Measurements from ENCODE around the gene THOC6. TPM values are rescaled to one million over a fixed set of nuclear protein-coding genes. Genes with fewer than 3 reads are reported as not detected.

Gene THOC6
- total RNA-seq, 1 experiment from 2014 or later, result 56.7 TPM

GRCh38 chr16:3021449-3022207, 2.2 kb upstream of the THOC6 start:
- Histone ChIP-seq H3K4me1 (ENCODE audit: control insufficient read depth, insufficient read depth, low read length) (peaks cover 16% of the 10 kb centered on the region), H3K27ac (ENCODE audit: low read length) (peak overlapping the region; percentile 99), H3K27me3 (ENCODE audit: control insufficient read depth, insufficient read depth, low read length) (no peaks in the 10 kb centered on the region), H3K36me3 (ENCODE audit: control insufficient read depth, insufficient read depth, low read length) (peaks cover 9% of the 10 kb centered on the region), H3K4me3 (ENCODE audit: low read depth in 2 of 2, low read length in 2 of 2) (peak overlapping the region; percentile 94 to 95), H3K9me3 (ENCODE audit: control insufficient read depth, insufficient read depth, low read depth, low read length) (no peaks in the 10 kb centered on the region)
- in situ Hi-C loops (cut with HindIII; ENCODE audit: low pct_unique_long_range_greater_than_20kb, low sequenced_read_pairs) (no loop called here), intact Hi-C loops (cut with micrococcal nuclease; ENCODE audit: unreplicated experiment) (no loop called here)
- DNase-seq (ENCODE audit: low read depth, low spot score), result peak; percentile 68
- ChIA-PET CTCF (no interaction called here), POLR2A (interaction anchor here (0.6 kb wide), 1 partner anchor 21 kb away, joined by 5 read pairs; no protein-coding TSS in a partner anchor)
- ATAC-seq, result peak; percentile 45
- TF ChIP-seq POLR2AphosphoS5 (IDR thresholded peaks at IDR 0.05; ENCODE audit: low read depth, low read length), result peak; percentile 5; the same call in 1 of the 2 replicates
- TF ChIP-seq TCF7L2 (IDR thresholded peaks at IDR 0.05; ENCODE audit: low read depth, low read length), result no peak
- 0 out of 2 replicates have a peak, but pooled peaks have one; percentile 14 for TF ChIP-seq SIN3A (IDR thresholded peaks at IDR 0.05; ENCODE audit: borderline replicate concordance, insufficient read depth, low read depth, low read length)
- TF ChIP-seq, protein P1, sequence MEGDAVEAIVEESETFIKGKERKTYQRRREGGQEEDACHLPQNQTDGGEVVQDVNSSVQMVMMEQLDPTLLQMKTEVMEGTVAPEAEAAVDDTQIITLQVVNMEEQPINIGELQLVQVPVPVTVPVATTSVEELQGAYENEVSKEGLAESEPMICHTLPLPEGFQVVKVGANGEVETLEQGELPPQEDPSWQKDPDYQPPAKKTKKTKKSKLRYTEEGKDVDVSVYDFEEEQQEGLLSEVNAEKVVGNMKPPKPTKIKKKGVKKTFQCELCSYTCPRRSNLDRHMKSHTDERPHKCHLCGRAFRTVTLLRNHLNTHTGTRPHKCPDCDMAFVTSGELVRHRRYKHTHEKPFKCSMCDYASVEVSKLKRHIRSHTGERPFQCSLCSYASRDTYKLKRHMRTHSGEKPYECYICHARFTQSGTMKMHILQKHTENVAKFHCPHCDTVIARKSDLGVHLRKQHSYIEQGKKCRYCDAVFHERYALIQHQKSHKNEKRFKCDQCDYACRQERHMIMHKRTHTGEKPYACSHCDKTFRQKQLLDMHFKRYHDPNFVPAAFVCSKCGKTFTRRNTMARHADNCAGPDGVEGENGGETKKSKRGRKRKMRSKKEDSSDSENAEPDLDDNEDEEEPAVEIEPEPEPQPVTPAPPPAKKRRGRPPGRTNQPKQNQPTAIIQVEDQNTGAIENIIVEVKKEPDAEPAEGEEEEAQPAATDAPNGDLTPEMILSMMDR (IDR thresholded peaks at IDR 0.05), result peak; percentile 63
- TSS peak; percentile 88 for BruUV-seq (replicated peaks)

DNA sequence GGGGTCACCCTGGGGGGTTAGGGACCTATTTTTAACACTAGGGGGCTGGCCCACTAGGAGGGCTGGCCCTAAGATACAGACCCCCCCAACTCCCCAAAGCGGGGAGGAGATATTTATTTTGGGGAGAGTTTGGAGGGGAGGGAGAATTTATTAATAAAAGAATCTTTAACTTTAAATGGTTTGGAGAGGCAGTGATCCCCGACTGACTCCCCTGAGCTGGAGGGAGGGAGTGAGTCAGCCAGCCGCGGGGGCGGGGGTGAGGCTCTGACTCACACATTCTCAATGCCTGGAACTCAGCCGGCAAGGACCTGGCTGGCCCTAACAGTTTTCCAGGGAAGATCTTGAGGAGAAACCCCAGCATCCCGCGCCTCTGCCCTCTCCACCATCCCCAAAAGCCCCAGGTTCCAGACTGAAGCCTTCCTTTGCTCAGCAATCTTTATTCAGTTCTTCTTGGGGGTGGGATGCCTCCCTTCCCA, 1.6 kb upstream of the THOC6 start:
- peaks cover 9% of the 10 kb centered on the region for H3K36me3 ChIP-seq (ENCODE audit: control insufficient read depth, insufficient read depth, low read length)
- peaks cover 16% of the 10 kb centered on the region for H3K4me1 ChIP-seq (ENCODE audit: control insufficient read depth, insufficient read depth, low read length)
- no TSS peak for BruUV-seq (replicated peaks)
- intact Hi-C loops (cut with micrococcal nuclease; ENCODE audit: unreplicated experiment), result no loop called here
- DNase-seq (ENCODE audit: low read depth, low spot score) (peak; percentile 84), ATAC-seq (peak; percentile 36)
- no peaks in the 10 kb centered on the region for H3K27me3 ChIP-seq (ENCODE audit: control insufficient read depth, insufficient read depth, low read length)
- POLR2A ChIA-PET, result interaction anchor here (0.6 kb wide), 1 partner anchor 84 kb away, joined by 5 read pairs; no protein-coding TSS in a partner anchor
- CTCF ChIA-PET, result interaction anchor here (0.7 to 1.2 kb wide), 2 partner anchors 9 to 26 kb away, joined by 4 to 5 read pairs; no protein-coding TSS in a partner anchor
- in situ Hi-C loops (cut with HindIII; ENCODE audit: low pct_unique_long_range_greater_than_20kb, low sequenced_read_pairs), result no loop called here
- TF ChIP-seq POLR2AphosphoS5 (IDR thresholded peaks at IDR 0.05; ENCODE audit: low read depth, low read length) (peak; percentile 18), REST (IDR thresholded peaks at IDR 0.05; ENCODE audit: insufficient read depth in 1 of 2, low read depth in 2 of 2, low read length in 1 of 2) (no peak)
- peak overlapping the region; percentile 94 to 95 for H3K4me3 ChIP-seq (ENCODE audit: low read depth in 2 of 2, low read length in 2 of 2)
- peak overlapping the region; percentile 99 for H3K27ac ChIP-seq (ENCODE audit: low read length)
- H3K9me3 ChIP-seq (ENCODE audit: control insufficient read depth, insufficient read depth, low read depth, low read length), result no peaks in the 10 kb centered on the region
